ENCODE data around the gene MAPK10.

DNA sequence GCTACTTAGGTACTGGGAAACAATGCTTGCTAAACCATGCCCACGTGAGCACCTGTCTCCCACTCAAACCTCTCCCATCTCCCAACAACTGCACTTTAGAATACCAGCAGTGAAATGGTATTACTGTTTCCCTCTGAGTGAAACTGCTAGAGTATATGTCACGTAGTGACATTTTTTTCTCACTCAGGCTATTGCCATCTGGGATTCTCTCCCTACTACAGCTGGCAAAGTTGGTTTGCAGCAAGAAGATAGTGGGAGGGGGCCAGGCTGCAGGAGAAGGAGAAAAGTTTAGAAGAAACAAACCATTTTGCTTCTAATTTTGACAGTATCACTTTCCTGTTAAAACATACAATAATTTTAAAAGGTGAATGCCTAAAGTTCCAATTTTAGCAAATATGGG, 358.3 kb downstream of the MAPK10 start:
- TF ChIP-seq ZNF561 (tag by site-specific recombination; IDR thresholded peaks at IDR 0.05; ENCODE audit: borderline replicate concordance): no peak
- TF ChIP-seq, protein P1, sequence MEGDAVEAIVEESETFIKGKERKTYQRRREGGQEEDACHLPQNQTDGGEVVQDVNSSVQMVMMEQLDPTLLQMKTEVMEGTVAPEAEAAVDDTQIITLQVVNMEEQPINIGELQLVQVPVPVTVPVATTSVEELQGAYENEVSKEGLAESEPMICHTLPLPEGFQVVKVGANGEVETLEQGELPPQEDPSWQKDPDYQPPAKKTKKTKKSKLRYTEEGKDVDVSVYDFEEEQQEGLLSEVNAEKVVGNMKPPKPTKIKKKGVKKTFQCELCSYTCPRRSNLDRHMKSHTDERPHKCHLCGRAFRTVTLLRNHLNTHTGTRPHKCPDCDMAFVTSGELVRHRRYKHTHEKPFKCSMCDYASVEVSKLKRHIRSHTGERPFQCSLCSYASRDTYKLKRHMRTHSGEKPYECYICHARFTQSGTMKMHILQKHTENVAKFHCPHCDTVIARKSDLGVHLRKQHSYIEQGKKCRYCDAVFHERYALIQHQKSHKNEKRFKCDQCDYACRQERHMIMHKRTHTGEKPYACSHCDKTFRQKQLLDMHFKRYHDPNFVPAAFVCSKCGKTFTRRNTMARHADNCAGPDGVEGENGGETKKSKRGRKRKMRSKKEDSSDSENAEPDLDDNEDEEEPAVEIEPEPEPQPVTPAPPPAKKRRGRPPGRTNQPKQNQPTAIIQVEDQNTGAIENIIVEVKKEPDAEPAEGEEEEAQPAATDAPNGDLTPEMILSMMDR (tag by site-specific recombination; IDR thresholded peaks at IDR 0.05): no peak
- TF ChIP-seq ZNF24 (tag by site-specific recombination; IDR thresholded peaks at IDR 0.05): no peak
- TF ChIP-seq, protein P2, sequence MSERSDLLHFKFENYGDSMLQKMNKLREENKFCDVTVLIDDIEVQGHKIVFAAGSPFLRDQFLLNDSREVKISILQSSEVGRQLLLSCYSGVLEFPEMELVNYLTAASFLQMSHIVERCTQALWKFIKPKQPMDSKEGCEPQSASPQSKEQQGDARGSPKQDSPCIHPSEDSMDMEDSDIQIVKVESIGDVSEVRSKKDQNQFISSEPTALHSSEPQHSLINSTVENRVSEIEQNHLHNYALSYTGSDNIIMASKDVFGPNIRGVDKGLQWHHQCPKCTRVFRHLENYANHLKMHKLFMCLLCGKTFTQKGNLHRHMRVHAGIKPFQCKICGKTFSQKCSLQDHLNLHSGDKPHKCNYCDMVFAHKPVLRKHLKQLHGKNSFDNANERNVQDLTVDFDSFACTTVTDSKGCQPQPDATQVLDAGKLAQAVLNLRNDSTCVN (tag by site-specific recombination; optimal IDR thresholded peaks at IDR 0.05): no peak
- TF ChIP-seq ZNF121 (tag by site-specific recombination; IDR thresholded peaks at IDR 0.05): no peak
- TF ChIP-seq, protein P3, sequence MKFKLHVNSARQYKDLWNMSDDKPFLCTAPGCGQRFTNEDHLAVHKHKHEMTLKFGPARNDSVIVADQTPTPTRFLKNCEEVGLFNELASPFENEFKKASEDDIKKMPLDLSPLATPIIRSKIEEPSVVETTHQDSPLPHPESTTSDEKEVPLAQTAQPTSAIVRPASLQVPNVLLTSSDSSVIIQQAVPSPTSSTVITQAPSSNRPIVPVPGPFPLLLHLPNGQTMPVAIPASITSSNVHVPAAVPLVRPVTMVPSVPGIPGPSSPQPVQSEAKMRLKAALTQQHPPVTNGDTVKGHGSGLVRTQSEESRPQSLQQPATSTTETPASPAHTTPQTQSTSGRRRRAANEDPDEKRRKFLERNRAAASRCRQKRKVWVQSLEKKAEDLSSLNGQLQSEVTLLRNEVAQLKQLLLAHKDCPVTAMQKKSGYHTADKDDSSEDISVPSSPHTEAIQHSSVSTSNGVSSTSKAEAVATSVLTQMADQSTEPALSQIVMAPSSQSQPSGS (tag by site-specific recombination; IDR thresholded peaks at IDR 0.05; ENCODE audit: low read depth): no peak
- TF ChIP-seq, protein P4, sequence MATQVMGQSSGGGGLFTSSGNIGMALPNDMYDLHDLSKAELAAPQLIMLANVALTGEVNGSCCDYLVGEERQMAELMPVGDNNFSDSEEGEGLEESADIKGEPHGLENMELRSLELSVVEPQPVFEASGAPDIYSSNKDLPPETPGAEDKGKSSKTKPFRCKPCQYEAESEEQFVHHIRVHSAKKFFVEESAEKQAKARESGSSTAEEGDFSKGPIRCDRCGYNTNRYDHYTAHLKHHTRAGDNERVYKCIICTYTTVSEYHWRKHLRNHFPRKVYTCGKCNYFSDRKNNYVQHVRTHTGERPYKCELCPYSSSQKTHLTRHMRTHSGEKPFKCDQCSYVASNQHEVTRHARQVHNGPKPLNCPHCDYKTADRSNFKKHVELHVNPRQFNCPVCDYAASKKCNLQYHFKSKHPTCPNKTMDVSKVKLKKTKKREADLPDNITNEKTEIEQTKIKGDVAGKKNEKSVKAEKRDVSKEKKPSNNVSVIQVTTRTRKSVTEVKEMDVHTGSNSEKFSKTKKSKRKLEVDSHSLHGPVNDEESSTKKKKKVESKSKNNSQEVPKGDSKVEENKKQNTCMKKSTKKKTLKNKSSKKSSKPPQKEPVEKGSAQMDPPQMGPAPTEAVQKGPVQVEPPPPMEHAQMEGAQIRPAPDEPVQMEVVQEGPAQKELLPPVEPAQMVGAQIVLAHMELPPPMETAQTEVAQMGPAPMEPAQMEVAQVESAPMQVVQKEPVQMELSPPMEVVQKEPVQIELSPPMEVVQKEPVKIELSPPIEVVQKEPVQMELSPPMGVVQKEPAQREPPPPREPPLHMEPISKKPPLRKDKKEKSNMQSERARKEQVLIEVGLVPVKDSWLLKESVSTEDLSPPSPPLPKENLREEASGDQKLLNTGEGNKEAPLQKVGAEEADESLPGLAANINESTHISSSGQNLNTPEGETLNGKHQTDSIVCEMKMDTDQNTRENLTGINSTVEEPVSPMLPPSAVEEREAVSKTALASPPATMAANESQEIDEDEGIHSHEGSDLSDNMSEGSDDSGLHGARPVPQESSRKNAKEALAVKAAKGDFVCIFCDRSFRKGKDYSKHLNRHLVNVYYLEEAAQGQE (tag by site-specific recombination; IDR thresholded peaks at IDR 0.05): no peak
- TF ChIP-seq MYNN (tag by site-specific recombination; IDR thresholded peaks at IDR 0.05; ENCODE audit: borderline replicate concordance): no peak
- TF ChIP-seq ZNF175 (tag by site-specific recombination; IDR thresholded peaks at IDR 0.05): no peak
- TF ChIP-seq ZIC2 (tag by site-specific recombination; IDR thresholded peaks at IDR 0.05): no peak
- no peak for TF ChIP-seq SETDB1 (IDR thresholded peaks at IDR 0.05; ENCODE audit: insufficient read length, low read length)
- TF ChIP-seq ZNF530 (tag by site-specific recombination; IDR thresholded peaks at IDR 0.05; ENCODE audit: low read depth): no peak
- TF ChIP-seq ZNF544 (tag by site-specific recombination; IDR thresholded peaks at IDR 0.05): no peak

Data from HEK293 (cell line).